PFSK-1 (cell line): ENCODE results near the gene ZBTB7A.

Source experiments
- FOXP2 ChIP-seq: optimal IDR thresholded peaks from 2 replicates; pipeline ENCODE3; 2011; ENCODE audit warnings: borderline replicate concordance, control low read depth, inconsistent platforms; ENCODE audit not compliant: insufficient read depth; ENCODE audit errors: extremely low read length, extremely low read depth
- POLR2AphosphoS5 ChIP-seq: IDR thresholded peaks from 2 replicates; pipeline ENCODE4 v1.6.1; 2012; ENCODE audit warnings: low read depth, mild to moderate bottlenecking, control low read depth, low read length, moderate library complexity
- REST ChIP-seq, 2 experiments: IDR thresholded peaks; 2 replicates each; pipeline versions ENCODE4 v1.6.1 to v1.8.0; 2011 to 2012; ENCODE audit warnings: low read depth in 2 of 2, low read length in 2 of 2, control low read depth in 1 of 2, inconsistent platforms in 1 of 2, mild to moderate bottlenecking in 1 of 2, moderate library complexity in 1 of 2; ENCODE audit not compliant: insufficient read depth in 1 of 2
- SIN3A ChIP-seq: IDR thresholded peaks from 2 replicates; pipeline ENCODE4 v1.6.1; 2012; ENCODE audit warnings: mild to moderate bottlenecking, low read length, moderate library complexity, borderline replicate concordance; ENCODE audit not compliant: insufficient read depth
- TAF1 ChIP-seq: IDR thresholded peaks from 2 replicates; pipeline ENCODE4 v1.6.1; 2012; ENCODE audit warnings: low read length, control low read depth, borderline replicate concordance; ENCODE audit not compliant: insufficient read depth

ZBTB7A gene

GRCh38 chr19:4030981-4031380 lies 35.7 kb downstream of the ZBTB7A start:
- TF ChIP-seq FOXP2 (no peak), REST (IDR thresholded peaks at IDR 0.05; ENCODE audit: insufficient read depth in 1 of 2, low read depth in 2 of 2, low read length in 2 of 2) (no peak), POLR2AphosphoS5 (no peak), SIN3A (no peak), TAF1 (no peak)

- TF ChIP-seq REST (IDR thresholded peaks at IDR 0.05; ENCODE audit: insufficient read depth in 1 of 2, low read depth in 2 of 2, low read length in 2 of 2) (no peak), TAF1 (no peak), FOXP2 (no peak), POLR2AphosphoS5 (no peak)
Observed at GRCh38 chr19:4030552-4030951, 36.1 kb downstream of the ZBTB7A start.

GRCh38 chr19:4029247-4029614 lies 37.5 kb downstream of the ZBTB7A start:
- TF ChIP-seq REST (IDR thresholded peaks at IDR 0.05; ENCODE audit: insufficient read depth in 1 of 2, low read depth in 2 of 2, low read length in 2 of 2) (no peak), SIN3A (no peak), FOXP2 (no peak), TAF1 (no peak), POLR2AphosphoS5 (no peak)

GRCh38 chr19:4028334-4029246 lies 38.1 kb downstream of the ZBTB7A start:
- TF ChIP-seq REST (IDR thresholded peaks at IDR 0.05; ENCODE audit: insufficient read depth in 1 of 2, low read depth in 2 of 2, low read length in 2 of 2) (no peak), FOXP2 (no peak), TAF1 (no peak), POLR2AphosphoS5 (no peak), SIN3A (no peak)
